Caco-2 (cell line): Measurements from ENCODE around the gene ATXN1. TPM values are rescaled to one million over a fixed set of nuclear protein-coding genes. Genes with fewer than 3 reads are reported as not detected.
A peak's percentile ranks its signal among the peaks of the same experiment; 100 is the strongest.

ENCODE experiments used
- BruUV-seq: library from RNA; stranded (reverse); fragments of 400-500 nt; replicated peaks from 2 replicates; lab custom pipeline; 2021; lab: Mats Ljungman, UMichigan
- CTCF ChIA-PET: fragments of 300-600 bp; sonication (Branson Sonifier 250); formaldehyde crosslinking; loops from one replicate; lab custom pipeline; 2022; ENCODE audit warnings: antibody characterized with exemption; lab: Charles Lee
- POLR2A ChIA-PET: fragments of 300-600 bp; sonication (Branson Sonifier 250); formaldehyde crosslinking; loops from one replicate; lab custom pipeline; 2022; ENCODE audit warnings: antibody characterized with exemption; lab: Charles Lee
- DNase-seq, 2 experiments: peaks; one replicate each; pipeline versions ENCODE4 v3.0.0 to v3.0.0-alpha.2; 2020 to 2022
- H3K27me3 ChIP-seq: replicated peaks from 2 replicates; pipeline ENCODE4 v1.6.0; 2011; ENCODE audit warnings: low read length; ENCODE audit not compliant: control insufficient read depth, insufficient read depth
- H3K36me3 ChIP-seq: 2 replicates; pipeline ENCODE4 v1.5.1; 2011; ENCODE audit warnings: low read length; ENCODE audit not compliant: control insufficient read depth, insufficient read depth
- H3K4me1 ChIP-seq: fragments of 250-450 bp; sonication (Bioruptor Pico); 2 replicates; pipeline ENCODE4 v1.5.1; 2020; ENCODE audit warnings: mild to moderate bottlenecking
- H3K4me3 ChIP-seq: 2 replicates; pipeline ENCODE4 v1.5.1; 2011; ENCODE audit warnings: low read depth, mild to moderate bottlenecking, control low read depth, low read length
- H3K9me3 ChIP-seq: fragments of 250-450 bp; sonication (Bioruptor Pico); 2 replicates; pipeline ENCODE4 v1.5.1; 2020; ENCODE audit warnings: mild to moderate bottlenecking, moderate library complexity
- H3K27ac Mint-ChIP-seq: one replicate; pipeline ENCODE4 v1.8.0; 2022; ENCODE audit warnings: mixed read lengths; ENCODE audit not compliant: unreplicated experiment
- H3K27me3 Mint-ChIP-seq: one replicate; pipeline ENCODE4 v1.8.0; 2022; ENCODE audit warnings: mixed read lengths; ENCODE audit not compliant: insufficient read depth, unreplicated experiment
- H3K36me3 Mint-ChIP-seq: one replicate; pipeline ENCODE4 v1.8.0; 2022; ENCODE audit warnings: mild to moderate bottlenecking, mixed read lengths; ENCODE audit not compliant: insufficient read depth, unreplicated experiment
- H3K4me1 Mint-ChIP-seq: one replicate; pipeline ENCODE4 v1.8.0; 2022; ENCODE audit warnings: low read depth, mixed read lengths; ENCODE audit not compliant: unreplicated experiment
- H3K4me3 Mint-ChIP-seq: one replicate; pipeline ENCODE4 v1.8.0; 2022; ENCODE audit warnings: mild to moderate bottlenecking, moderate library complexity, mixed read lengths; ENCODE audit not compliant: unreplicated experiment
- H3K9me3 Mint-ChIP-seq: one replicate; pipeline ENCODE4 v1.8.0; 2022; ENCODE audit warnings: mixed read lengths; ENCODE audit not compliant: unreplicated experiment
- intact Hi-C: fragments of 100-400 bp; cut with micrococcal nuclease; formaldehyde crosslinking; loops from one replicate; pipeline ENCODE4 v1.10.0; 2022; ENCODE audit not compliant: unreplicated experiment
- total RNA-seq: library from RNA; stranded (reverse); gene quantifications from 2 replicates; pipeline ENCODE4 v1.2.3, GENCODE V29; 2022
- TF ChIP-seq, protein P1 (sequence below), 2 experiments: fragments of 200-600 bp in 1 of 2; IDR thresholded peaks; 1 replicate in 1 of 2; 2 replicates in 1 of 2; pipeline versions ENCODE4 v1.5.1 to v1.8.0; 2011 to 2022; ENCODE audit warnings: antibody characterized with exemption in 1 of 2, control low read depth in 1 of 2, inconsistent platforms in 1 of 2, low read depth in 1 of 2, low read length in 1 of 2, mild to moderate bottlenecking in 1 of 2, moderate library complexity in 1 of 2; ENCODE audit not compliant: insufficient read depth in 1 of 2, severe bottlenecking in 1 of 2, unreplicated experiment in 1 of 2

ATXN1 gene
- total RNA-seq, 1 experiment from 2014 or later = 14.2 TPM

DNA sequence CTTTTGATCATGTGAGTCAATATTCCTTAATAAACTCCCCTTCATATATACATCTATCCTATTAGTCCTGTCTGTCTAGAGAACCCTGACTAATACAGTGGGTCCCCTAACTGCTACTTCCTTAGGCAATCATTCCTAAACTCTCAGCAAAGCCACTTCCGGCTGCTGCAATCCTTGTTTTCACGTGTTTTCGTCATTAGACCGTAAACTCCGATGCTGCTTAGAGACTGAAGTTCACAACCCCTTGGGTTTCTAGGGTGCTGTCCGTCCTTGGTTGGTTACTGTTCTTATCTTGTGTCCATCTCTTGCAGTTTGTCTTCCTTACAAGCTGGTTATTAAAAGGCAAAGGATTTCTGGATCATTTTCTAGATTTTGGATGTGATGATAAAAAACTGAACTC lies 416.5 kb downstream of the ATXN1 start:
- peaks cover 10% of the 10 kb centered on the region for H3K4me1 Mint-ChIP-seq
- Histone ChIP-seq H3K4me1 (peaks cover 12% of the 10 kb centered on the region), H3K9me3 (no peaks in the 10 kb centered on the region), H3K36me3 (no peaks in the 10 kb centered on the region), H3K27me3 (no peaks in the 10 kb centered on the region), H3K4me3 (no peak overlapping the region)
- no TSS peak for BruUV-seq
- H3K27me3 Mint-ChIP-seq = no peaks in the 10 kb centered on the region
- H3K4me3 Mint-ChIP-seq = no peak overlapping the region
- no peak overlapping the region for H3K27ac Mint-ChIP-seq
- DNase-seq = no peak
- intact Hi-C loops = no loop called here
- no peaks in the 10 kb centered on the region for H3K9me3 Mint-ChIP-seq
- H3K36me3 Mint-ChIP-seq = no peaks in the 10 kb centered on the region
- CTCF ChIA-PET = no interaction called here
- TF ChIP-seq, protein P1, sequence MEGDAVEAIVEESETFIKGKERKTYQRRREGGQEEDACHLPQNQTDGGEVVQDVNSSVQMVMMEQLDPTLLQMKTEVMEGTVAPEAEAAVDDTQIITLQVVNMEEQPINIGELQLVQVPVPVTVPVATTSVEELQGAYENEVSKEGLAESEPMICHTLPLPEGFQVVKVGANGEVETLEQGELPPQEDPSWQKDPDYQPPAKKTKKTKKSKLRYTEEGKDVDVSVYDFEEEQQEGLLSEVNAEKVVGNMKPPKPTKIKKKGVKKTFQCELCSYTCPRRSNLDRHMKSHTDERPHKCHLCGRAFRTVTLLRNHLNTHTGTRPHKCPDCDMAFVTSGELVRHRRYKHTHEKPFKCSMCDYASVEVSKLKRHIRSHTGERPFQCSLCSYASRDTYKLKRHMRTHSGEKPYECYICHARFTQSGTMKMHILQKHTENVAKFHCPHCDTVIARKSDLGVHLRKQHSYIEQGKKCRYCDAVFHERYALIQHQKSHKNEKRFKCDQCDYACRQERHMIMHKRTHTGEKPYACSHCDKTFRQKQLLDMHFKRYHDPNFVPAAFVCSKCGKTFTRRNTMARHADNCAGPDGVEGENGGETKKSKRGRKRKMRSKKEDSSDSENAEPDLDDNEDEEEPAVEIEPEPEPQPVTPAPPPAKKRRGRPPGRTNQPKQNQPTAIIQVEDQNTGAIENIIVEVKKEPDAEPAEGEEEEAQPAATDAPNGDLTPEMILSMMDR (IDR thresholded peaks at IDR 0.05; ENCODE audit: insufficient read depth in 1 of 2, low read depth in 1 of 2, low read length in 1 of 2, severe bottlenecking in 1 of 2, unreplicated experiment in 1 of 2) = no peak
- POLR2A ChIA-PET = no interaction called here

DNA sequence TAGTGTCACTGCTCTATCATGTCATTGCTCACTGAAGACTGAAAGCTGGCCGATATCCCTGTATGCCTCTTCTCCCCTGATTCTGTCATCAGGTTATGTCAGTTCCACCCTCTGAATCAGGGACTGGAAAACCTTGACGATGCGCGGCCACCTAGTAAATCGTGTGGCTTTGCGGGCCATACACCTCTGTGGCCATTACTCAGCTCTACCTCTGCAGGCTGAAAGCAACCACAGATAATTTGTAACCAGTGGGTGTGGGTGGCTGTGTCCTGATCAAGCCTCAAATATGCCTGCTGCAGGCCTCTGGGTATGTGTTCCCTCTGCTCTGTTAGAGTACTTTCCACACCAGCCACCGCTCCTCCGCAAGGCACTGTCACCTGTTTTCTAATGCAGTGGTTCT lies 417.7 kb downstream of the ATXN1 start:
- POLR2A ChIA-PET = no interaction called here
- no TSS peak for BruUV-seq
- intact Hi-C loops = no loop called here
- TF ChIP-seq, protein P1 (IDR thresholded peaks at IDR 0.05; ENCODE audit: insufficient read depth in 1 of 2, low read depth in 1 of 2, low read length in 1 of 2, severe bottlenecking in 1 of 2, unreplicated experiment in 1 of 2) = no peak
- Histone ChIP-seq H3K9me3 (no peaks in the 10 kb centered on the region), H3K4me1 (peaks cover 12% of the 10 kb centered on the region), H3K4me3 (no peak overlapping the region), H3K36me3 (no peaks in the 10 kb centered on the region), H3K27me3 (no peaks in the 10 kb centered on the region)
- CTCF ChIA-PET = interaction anchor here (0.5 kb wide), 1 partner anchor 126 kb away, joined by 3 read pairs; no protein-coding TSS in a partner anchor
- no peaks in the 10 kb centered on the region for H3K36me3 Mint-ChIP-seq
- H3K27me3 Mint-ChIP-seq = no peaks in the 10 kb centered on the region
- H3K4me1 Mint-ChIP-seq = peaks cover 10% of the 10 kb centered on the region
- no peaks in the 10 kb centered on the region for H3K9me3 Mint-ChIP-seq
- no peak for DNase-seq
- H3K4me3 Mint-ChIP-seq = no peak overlapping the region
- peak overlapping the region; percentile 12 for H3K27ac Mint-ChIP-seq

DNA sequence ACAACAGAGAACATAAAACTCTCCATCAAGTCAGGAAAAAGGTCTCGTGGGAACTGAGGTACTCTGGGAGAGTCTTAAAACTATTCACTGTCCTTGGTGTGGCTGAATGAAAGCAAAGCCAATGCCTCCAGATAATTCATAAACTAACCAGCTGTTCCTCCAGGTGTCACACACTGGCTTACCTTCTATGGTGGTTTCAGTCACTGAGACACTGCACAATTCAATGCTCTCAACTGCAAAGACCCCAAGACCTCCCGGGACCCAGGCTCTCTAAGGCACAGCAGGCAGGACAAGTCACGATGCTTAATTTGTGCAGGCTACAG lies 422.0 kb downstream of the ATXN1 start:
- intact Hi-C loops = no loop called here
- ChIA-PET POLR2A (no interaction called here), CTCF (interaction anchor here (0.8 kb wide), 1 partner anchor 51 kb away, joined by 3 read pairs; no protein-coding TSS in a partner anchor)
- H3K4me1 Mint-ChIP-seq = no peaks in the 10 kb centered on the region
- no peak overlapping the region for H3K27ac Mint-ChIP-seq
- no peak for DNase-seq
- no peaks in the 10 kb centered on the region for H3K9me3 Mint-ChIP-seq
- H3K4me3 Mint-ChIP-seq = no peak overlapping the region
- Histone ChIP-seq H3K4me3 (no peak overlapping the region), H3K27me3 (no peaks in the 10 kb centered on the region), H3K36me3 (no peaks in the 10 kb centered on the region; the same call in 1 of the 2 replicates), H3K4me1 (no peaks in the 10 kb centered on the region), H3K9me3 (no peaks in the 10 kb centered on the region)
- TF ChIP-seq, protein P1 (IDR thresholded peaks at IDR 0.05; ENCODE audit: insufficient read depth in 1 of 2, low read depth in 1 of 2, low read length in 1 of 2, severe bottlenecking in 1 of 2, unreplicated experiment in 1 of 2) = no peak
- no peaks in the 10 kb centered on the region for H3K36me3 Mint-ChIP-seq
- no TSS peak for BruUV-seq
- no peaks in the 10 kb centered on the region for H3K27me3 Mint-ChIP-seq
